Measurements from ENCODE around the gene NTM.

NTM gene

GRCh38 chr11:131965504-131965903, 595.1 kb downstream of the NTM start:
- no peak for TF ChIP-seq CTCF (IDR thresholded peaks at IDR 0.05; ENCODE audit: low read depth, low read length)
- no peak overlapping the region for H3K4me3 ChIP-seq (ENCODE audit: low read depth, low read length)

- no peak overlapping the region for H3K4me3 ChIP-seq (ENCODE audit: low read depth, low read length)
- TF ChIP-seq CTCF (IDR thresholded peaks at IDR 0.05; ENCODE audit: low read depth, low read length) = no peak
Observed at GRCh38 chr11:131966667-131967066, 596.3 kb downstream of the NTM start.

- TF ChIP-seq CTCF (IDR thresholded peaks at IDR 0.05; ENCODE audit: low read depth, low read length) = no peak
- H3K4me3 ChIP-seq (ENCODE audit: low read depth, low read length) = no peak overlapping the region
Observed at GRCh38 chr11:131969261-131969660, 598.8 kb downstream of the NTM start.

- H3K4me3 ChIP-seq (ENCODE audit: low read depth, low read length) = no peak overlapping the region
- no peak for TF ChIP-seq CTCF (IDR thresholded peaks at IDR 0.05; ENCODE audit: low read depth, low read length)
Observed at GRCh38 chr11:131973061-131973460, 602.6 kb downstream of the NTM start.

GRCh38 chr11:131975619-131976018, 605.2 kb downstream of the NTM start:
- TF ChIP-seq CTCF (IDR thresholded peaks at IDR 0.05; ENCODE audit: low read depth, low read length) = no peak

GRCh38 chr11:131976021-131976420, 605.6 kb downstream of the NTM start:
- no peak overlapping the region for H3K4me3 ChIP-seq (ENCODE audit: low read depth, low read length)
- TF ChIP-seq CTCF (IDR thresholded peaks at IDR 0.05; ENCODE audit: low read depth, low read length) = no peak

More at GRCh38 chr11:131975619-131976018, 605.2 kb downstream of the NTM start:
- no peak overlapping the region for H3K4me3 ChIP-seq (ENCODE audit: low read depth, low read length)

- H3K4me3 ChIP-seq (ENCODE audit: low read depth, low read length) = no peak overlapping the region
- TF ChIP-seq CTCF (IDR thresholded peaks at IDR 0.05; ENCODE audit: low read depth, low read length) = no peak
Observed at GRCh38 chr11:131977231-131977630, 606.8 kb downstream of the NTM start.
